Activated T-cell treated with anti-CD3 and anti-CD28 coated beads for 48 hours (primary cell): ENCODE results near the gene PHTF2.
"Not testable (repeated sequence)": the region's sequence is repeated elsewhere in the genome, so short reads cannot be mapped to it uniquely, and the experiment has no call there.

Experiments used
- DNase-seq: peaks from one replicate; pipeline ENCODE4 v3.0.0-alpha.2; 2020; ENCODE audit warnings: low read depth

Gene PHTF2

DNA sequence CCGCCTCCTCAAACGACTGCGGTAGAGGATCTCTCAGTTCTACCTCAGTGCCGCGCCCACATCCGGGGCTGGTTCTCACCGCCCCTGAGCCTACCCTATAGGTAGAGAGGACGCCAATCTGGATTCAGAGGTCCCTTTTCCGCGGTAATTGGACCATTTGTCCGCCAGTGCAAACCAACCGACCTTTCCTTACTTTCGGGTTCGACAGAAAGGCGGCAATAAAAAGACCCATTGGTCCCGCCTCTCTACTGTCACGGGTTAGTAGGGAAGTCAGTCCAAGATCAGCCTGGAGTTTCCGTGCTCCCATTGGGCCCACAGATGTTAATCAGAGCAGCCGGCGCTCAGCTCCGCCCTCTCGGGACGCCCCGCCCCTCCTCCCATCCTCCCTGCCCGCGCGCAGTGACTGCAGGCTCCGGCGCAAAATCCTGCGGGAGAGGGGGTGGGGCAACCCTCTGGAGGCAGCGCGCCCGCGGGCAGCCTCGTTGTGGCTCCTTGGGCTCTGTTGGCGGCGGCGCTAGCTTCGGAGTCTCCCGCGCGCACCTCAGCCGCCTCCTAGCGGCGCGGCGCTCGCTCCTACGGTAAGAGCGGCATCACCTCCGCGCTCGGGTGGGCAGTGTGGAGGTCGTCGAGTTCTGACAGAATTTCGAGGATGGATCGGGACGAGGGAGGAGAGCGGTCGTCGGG, at the start of gene PHTF2, which contains the start of gene TMEM60:
TSS of gene PHTF2 (plus strand) at position 380 of the 684 bp plus-strand sequence.
TSS of gene TMEM60 (minus strand) at position 41 of the 684 bp plus-strand sequence. CDS start 4,061 bp downstream, outside the sequence.
- DNase-seq, result peak; percentile 88

- DNase-seq, result no peak
Measured at GRCh38 chr7:77752016-77752415, 46.6 kb upstream of the PHTF2 start.

DNA sequence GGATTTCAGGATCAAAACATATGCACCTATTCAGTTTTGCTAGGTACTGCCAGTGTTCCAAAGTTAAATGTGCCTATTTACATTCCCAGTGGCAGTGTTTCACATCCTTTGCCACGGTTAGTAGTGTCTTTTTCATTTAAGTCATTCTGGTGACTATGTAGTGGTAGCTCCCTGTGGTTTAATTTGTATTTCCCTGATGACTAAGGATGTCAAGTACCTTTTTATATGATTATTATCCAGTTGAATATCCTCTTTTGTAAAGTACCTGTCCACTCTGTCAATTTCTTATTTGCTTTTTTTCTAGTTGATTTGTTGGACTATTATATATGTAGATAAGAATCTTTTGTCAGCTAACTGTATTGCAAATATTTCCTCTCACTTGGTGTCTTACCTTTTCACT, 45.4 kb upstream of the PHTF2 start:
- no peak for DNase-seq

DNA sequence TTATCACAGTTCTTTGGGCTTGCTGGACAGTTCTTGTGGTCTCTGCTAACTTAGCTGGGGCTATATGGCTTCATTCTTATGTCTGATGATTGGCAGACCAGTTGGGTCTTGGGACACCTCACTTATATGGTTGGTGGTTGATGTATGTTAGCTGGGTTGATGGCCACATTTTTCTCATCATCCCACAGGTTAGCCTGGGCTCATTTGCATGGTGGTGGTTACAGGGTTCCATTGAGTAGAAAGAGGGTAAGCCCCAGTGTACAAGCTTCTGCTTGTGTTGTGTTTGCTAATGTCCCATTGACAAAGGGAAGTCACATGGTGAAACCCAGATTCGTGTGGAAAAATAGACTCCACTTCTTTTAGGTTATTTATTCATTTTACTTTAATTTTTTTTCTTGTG, 41.0 kb upstream of the PHTF2 start:
- DNase-seq, result no peak

DNA sequence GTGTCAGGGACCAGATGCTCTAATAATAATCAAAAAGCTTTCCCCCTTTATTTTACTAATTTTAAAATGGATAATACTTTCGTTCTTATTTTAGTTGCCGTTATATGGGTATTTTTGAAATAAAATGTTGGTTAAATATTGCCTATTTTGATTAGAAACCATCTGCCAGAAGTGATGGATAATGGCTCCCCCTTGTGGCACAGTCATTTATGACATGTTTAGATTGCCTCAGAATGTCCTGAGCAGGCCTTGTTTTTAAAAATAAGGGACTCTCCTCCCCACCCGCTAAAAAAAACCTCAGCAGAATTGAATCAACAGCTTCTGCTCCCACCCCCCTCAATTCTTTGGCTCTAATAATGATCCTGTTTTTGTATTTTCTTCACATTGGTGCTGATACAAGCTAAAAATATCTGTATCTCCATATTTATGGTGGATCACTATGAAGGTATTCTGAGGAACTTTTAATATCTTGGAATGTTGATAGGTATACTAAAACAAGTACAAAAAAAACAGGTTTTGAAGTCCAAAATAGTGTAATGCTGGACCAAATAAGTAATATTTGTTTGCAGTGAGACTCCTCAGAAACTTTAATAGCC, 39.2 kb upstream of the PHTF2 start:
- peak; percentile 38 for DNase-seq

GRCh38 chr7:77760809-77761453, 37.6 kb upstream of the PHTF2 start:
- DNase-seq, result no peak

GRCh38 chr7:77765481-77765880, 33.1 kb upstream of the PHTF2 start:
- DNase-seq, result no peak

GRCh38 chr7:77765906-77766800, 32.4 kb upstream of the PHTF2 start:
- no peak for DNase-seq

DNA sequence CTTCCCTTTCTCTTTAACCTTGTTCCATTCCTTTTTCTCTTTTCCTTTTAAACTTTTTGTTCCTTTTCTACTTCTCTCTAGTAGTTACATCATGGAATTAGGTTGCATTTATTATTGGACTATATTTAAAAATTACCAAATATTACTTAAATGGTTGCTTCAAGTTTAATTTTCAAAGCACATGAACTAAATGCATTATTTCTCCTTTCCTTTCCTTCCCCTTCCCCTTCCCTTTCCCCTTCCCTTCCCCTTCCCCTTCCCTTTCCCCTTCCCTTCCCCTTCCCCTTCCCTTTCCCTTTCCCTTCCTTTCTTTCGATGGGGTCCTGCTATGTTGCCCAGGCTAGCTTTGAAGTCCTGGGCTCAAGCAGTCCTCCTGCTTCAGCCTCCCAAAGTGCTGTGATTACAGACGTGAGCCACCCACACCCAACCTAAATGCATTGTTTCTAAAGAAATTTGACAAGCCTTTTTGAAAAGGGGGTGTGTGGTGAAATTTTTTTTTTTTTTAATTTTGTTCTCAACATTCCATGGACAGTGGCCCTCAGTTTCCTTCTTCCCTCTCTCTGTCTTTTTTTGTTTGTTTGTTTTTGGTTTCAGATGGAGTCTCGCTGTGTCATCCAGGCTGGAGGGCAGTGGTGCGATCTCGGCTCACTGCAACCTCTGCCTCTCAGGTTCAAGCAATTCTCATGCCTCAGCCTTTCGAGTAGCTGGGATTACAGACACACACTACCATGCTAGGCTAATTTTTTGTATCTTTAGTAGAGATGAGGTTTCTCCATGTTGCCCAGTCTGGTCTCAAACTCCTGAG, 31.6 kb upstream of the PHTF2 start:
- DNase-seq, result no peak

DNA sequence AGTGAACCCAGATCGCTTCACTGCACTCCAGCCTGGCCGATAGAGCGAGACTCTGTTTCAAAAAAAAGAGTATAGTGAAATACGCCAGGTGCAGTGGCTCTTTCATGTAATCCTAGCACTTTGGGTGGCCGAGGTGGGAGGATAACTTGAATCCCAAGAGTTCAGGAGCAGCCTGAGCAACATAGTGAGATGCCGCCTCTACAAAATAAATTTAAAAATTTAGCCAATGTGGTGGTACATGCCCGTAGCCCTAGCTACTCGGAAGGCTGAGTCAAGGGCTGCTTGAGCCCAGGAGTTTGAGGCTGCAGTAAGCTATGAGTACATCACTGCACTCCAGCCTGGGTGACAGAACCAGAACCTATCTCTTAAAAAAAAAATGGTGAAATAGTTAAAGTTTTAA, 28.3 kb upstream of the PHTF2 start:
- no peak for DNase-seq

GRCh38 chr7:77771901-77772300, 26.7 kb upstream of the PHTF2 start:
- no peak for DNase-seq

DNA sequence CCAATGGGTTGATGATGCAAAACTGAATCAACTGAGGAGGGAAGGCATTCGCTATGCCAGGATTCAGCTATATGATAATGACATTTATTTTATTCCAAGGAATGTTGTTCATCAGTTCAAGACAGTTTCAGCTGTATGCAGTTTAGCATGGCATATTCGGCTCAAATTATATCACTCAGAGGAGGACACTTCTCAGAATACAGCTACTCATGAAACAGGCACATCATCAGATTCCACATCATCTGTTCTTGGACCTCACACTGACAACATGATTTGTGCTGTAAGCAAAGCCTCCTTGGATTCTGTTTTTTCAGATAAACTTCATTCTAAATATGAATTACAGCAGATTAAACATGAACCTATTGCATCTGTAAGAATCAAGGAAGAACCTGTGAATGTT, 20.0 kb upstream of the PHTF2 start:
- no peak for DNase-seq

DNA sequence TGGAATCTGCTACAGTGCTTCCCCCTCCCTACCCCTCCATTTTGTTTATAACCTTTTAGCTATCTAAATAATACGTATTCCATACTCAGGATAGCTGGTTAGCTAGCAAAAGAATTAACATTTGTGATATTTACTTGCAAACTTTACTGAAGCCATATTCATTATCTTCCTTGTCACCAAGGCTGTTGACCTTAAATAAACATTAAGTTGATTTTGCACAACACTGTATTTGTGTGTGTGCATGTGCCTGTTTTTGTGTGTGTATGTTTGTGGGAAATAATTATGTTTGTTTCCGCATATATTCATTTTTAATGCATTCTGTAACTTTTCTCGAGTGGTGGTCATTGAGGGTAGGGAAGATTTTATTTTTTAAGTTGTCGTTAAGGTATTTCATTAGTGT, 16.2 kb upstream of the PHTF2 start:
- DNase-seq, result no peak

DNA sequence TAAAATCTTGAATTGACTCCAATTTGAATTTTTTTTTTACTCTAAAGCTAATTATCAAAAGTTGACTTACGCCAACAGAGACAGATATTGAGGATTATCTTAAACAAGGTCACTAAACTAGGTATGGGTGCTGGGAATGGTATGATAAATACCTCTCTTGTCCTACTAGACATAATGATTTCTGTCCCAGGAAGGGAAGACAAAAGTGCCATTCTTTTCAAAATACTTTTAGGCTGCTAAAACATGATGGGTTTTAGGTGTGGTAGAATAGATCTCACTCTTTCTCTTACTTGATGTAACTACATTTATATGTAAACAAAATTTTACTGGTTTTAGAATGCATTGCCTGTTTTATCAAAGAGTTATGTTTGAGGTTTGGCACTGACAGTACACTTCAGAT, 15.5 kb upstream of the PHTF2 start:
- DNase-seq, result no peak

DNA sequence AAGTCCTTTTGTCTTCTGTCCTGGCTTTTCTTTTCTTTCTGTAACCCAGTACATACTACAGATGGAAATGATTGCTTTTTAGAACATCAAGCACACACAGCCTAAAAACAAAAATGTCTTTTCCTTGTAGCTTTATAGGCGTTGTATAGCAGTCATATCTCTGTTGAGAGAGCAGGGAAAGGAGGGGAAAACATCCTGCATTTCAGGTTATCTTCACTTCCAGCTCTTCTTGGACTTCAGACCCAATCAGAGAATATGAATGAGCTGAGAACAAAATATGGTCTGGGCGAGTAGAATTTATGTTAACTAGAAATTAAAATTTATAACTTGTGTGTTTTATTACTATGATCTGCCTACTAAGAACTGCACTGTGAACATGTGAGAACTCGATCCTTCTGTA, 15.0 kb upstream of the PHTF2 start:
- no peak for DNase-seq

GRCh38 chr7:77784426-77784825, 14.1 kb upstream of the PHTF2 start:
- DNase-seq, result not testable (repeated sequence)

- DNase-seq, result no peak
Measured at GRCh38 chr7:77786018-77786417, 12.6 kb upstream of the PHTF2 start.

- DNase-seq, result no peak
Measured at GRCh38 chr7:77786741-77787140, 11.8 kb upstream of the PHTF2 start.

- DNase-seq, result no peak
Measured at GRCh38 chr7:77788327-77788902, 10.2 kb upstream of the PHTF2 start.

DNA sequence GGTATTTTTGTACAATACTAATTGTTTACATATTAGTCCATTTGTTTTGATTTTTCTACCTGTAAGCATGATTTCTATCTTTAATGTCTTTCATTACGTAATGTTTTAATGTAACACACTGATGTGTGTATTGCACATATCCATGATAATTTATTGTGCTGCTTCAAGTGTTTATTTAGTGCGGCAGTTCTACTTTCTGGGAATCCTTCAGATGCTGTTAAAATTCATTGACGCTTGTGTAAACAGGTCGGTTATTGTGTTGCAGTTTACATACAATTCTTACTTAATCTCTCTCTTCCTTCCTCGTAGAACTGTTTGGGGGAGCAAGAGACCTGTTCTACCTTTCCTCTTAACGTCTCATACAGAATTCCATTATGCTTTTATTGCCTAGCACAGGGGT, 7.2 kb upstream of the PHTF2 start:
- DNase-seq, result no peak

- no peak for DNase-seq
Measured at GRCh38 chr7:77791956-77792355, 6.6 kb upstream of the PHTF2 start.
